CD4-positive, alpha-beta T cell treated with Interleukin-12 subunit alpha and Interleukin-12 subunit beta, for 1 hour (primary cell): Measurements from ENCODE around the gene CFAP46.
"Not testable (repeated sequence)": the region's sequence is repeated elsewhere in the genome, so short reads cannot be mapped to it uniquely, and the experiment has no call there.

ENCODE experiments used
- DNase-seq: peaks from one replicate; pipeline ENCODE4 v3.0.0-alpha.2; 2020

CFAP46 gene

GRCh38 chr10:132898391-132899053 lies 43.8 kb downstream of the CFAP46 start:
- no peak for DNase-seq

- DNase-seq = no peak
Observed at GRCh38 chr10:132897516-132898381, 44.6 kb downstream of the CFAP46 start.

DNA sequence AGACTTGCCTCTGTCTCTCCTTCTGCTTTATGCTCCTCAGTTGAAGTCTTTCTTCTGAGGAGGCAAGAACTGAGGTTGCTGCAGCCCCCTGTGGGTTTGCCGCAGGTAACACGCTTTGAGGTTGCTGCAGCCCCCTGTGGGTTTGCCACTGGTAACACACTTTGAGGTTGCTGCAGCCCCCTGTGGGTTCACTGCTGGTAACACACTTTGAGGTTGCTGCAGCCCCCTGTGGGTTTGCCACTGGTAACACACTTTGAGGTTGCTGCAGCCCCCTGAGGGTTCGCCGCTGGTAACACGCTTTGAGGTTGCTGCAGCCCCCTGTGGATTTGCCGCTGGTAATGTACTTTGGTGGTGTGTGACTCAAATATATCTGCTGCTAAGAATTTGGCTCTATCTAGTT lies 48.6 kb downstream of the CFAP46 start:
- not testable (repeated sequence) for DNase-seq

GRCh38 chr10:132893090-132893489 lies 49.3 kb downstream of the CFAP46 start:
- DNase-seq = no peak

DNA sequence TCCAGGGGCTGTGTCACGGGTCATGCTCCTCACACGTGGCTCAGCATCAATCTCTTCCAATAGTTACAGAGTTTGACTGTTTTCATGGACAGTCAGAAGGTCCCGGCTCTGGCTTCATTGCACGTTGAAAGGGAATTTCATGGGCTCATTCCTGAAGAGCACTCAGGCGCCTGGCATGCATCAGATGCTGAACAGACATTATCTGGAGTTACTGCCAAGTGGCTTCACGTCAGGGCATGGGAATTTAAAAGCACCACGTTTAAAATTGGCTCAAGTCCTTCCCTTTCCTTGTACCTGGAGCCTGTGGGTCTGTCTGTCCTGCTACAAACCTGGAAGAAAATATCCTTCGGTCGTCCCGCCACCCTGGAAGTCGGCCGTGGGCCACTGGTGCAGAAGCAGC lies 50.4 kb downstream of the CFAP46 start:
- DNase-seq = no peak

GRCh38 chr10:132891368-132891767 lies 51.0 kb downstream of the CFAP46 start:
- DNase-seq = no peak

DNA sequence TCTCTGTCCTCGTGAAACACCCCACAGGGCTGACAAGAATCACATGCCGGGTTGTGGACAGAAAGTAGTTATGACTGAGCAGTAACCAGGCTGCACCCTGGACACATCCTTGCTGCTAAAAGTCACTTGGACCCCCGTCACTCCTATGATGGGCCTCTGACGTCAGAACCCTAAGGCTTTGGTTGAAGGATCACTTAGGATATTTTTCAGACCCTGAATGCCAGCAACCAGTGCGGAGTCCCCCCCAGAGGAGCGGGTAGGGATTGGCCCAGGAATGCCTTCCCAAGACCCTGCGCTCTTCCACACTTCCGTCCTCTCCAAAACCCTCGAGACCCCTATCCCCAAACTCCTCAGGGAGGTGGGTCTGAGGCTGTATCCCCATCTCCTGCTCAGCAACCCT lies 52.1 kb downstream of the CFAP46 start:
- no peak for DNase-seq

GRCh38 chr10:132889556-132889955 lies 52.8 kb downstream of the CFAP46 start:
- no peak for DNase-seq

DNA sequence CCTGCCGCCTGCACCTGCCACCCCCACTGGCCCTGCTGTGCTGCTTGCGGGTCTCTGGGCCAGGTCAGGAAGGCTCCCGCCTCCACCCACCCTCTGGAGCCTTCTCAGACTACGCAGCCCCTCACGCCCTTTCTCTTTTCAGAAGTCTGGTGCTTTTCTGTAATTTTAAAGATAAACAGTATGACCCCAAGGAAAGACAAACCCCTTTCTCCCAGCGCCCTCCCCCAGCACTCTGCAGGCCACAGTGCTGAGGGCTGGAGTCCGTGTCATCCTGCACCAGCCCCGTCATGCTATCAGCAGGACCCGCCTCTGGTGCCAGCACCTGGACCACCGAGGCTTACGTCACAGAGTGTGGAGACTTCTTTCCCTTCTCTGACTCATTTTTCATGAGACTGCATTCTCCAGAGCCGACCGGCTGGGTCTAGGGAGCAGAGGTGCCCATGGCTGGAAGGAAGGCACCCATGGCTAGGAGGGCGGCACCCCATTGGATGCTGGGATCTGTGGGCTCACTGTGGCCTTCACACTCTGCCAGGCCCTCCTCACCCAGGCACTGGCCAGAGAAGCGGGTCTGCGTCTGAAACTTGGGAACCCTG lies 53.4 kb downstream of the CFAP46 start:
- no peak for DNase-seq

GRCh38 chr10:132888446-132888845 lies 53.9 kb downstream of the CFAP46 start:
- DNase-seq = not testable (repeated sequence)

DNA sequence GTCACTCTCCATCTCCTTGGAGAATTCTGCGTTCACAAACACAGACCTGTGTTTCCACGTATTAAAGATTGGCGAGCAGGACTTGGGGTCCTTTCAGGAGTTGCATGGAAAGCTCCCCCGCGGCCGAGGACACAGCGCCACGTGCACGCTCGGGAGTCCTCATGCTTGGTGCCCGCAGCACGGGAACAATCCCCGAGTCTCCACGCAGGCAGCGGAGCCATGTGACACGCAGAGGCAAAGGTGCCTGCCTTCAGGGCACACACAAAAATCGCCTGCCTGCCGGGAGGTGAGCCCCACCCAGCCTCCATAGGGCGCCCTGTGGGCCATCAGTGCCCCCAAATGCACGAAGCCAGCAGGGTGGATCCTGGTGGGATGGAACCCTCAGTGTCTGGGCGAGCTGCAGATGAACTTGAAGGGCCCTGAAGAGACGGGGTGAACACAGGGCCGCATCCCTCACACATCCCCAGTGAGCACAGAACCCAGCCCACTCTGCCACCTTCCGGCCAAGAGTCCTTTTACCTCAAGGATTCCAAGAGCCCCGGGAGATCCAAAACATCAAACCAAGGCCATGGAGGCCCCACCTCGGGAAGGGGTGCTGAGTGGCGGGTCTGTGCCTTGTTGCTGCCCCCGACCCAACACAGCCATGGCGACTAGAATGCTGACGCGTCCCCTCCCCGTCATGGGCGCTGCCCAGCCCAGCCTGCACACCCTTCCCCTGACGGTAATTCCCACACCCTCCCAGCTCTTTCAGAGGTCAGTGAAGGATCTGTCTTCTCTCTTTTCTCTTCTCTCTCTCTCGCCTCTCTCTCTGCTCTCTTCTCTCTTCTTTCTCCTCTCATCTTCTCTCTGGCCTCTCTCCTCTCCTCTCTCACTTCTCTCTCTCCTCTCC lies 55.9 kb downstream of the CFAP46 start:
- no peak for DNase-seq

DNA sequence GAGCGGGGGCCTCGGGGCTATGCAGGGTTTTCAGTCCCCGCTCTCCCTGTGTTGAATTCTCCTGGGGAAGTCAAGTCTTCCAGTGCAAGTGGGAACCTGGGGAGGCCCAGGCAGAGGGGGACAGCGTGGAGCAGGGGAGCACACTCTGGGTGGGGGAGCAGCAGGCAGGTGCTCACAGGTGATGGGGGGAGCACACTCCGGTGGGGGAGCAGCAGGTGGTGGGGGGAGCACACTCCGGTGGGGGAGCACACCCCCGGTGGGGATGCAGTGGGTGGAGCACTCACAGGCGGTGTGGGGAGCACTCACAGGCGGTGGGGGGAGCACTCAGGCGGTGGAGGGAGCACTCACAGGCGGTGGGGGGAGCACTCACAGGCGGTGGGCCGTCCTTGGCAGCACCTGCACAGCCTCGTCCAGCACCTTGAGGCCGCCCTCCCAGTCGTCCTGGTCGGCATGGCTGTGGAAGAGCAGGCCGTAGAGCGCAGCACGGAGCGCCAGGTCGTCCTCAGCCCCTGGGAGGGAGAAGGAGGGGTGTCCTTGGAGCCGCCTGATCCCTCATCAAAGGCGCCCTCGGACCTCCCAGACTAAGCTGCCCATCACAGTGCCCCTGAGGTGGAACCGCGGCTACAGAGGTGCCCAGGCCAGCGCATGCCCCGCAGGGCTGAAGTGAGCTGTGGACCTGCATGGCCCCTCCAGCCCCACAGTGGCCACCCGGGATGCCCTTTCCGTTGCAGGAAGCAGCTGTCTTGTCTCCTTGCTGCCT lies 56.7 kb downstream of the CFAP46 start:
- DNase-seq = no peak

DNA sequence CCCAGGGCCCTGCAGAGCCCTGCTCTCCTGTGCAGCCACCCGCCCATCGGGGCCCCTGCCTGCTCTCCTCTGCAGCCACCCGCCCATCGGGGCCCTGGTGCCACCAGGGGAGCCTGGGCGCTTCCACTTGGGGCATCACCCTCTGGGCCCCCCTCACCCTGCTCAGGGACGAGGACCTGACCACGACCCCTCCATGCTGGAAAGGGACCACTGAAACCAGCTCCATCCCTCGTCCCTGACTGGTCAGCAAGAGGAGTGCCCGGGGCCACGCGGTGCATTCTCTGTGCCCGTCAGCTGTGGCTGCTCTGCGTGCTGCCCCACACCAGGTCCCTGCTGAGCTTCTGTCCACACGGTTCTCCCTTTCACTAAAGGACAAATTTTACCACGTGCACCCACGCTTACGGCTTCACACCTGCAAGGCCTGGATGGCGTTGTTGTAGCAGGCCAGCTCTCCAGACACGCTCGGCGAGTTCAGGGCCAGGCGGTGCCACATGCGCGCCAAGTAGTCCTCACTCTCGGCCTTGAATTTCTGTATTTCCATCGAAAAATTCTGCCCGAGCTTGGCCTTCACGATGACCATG lies 57.6 kb downstream of the CFAP46 start:
- DNase-seq = no peak

GRCh38 chr10:132884041-132884440 lies 58.3 kb downstream of the CFAP46 start:
- DNase-seq = no peak

DNA sequence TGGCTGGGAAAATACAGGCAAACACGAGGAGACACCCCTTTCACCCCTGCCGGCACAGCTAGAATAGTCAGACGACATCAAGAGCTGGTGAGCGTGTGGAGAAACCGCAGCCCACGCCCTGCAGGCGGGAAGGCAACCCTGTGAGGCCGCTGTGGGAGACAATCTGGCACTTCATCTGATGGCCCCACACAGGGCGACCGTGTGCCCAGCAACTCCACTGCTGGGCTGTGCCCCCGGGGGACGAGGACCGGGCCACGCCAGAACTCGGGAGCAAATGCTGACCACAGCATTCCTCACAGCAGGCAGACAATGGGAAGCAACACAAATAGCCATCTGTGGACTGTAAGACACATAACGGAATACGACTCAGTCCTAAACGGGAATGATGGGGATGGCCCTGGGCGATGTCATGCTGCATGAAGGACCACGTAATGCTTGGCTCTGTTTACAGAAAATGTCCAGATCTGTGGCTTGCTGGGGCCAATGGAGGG lies 58.9 kb downstream of the CFAP46 start:
- no peak for DNase-seq

DNA sequence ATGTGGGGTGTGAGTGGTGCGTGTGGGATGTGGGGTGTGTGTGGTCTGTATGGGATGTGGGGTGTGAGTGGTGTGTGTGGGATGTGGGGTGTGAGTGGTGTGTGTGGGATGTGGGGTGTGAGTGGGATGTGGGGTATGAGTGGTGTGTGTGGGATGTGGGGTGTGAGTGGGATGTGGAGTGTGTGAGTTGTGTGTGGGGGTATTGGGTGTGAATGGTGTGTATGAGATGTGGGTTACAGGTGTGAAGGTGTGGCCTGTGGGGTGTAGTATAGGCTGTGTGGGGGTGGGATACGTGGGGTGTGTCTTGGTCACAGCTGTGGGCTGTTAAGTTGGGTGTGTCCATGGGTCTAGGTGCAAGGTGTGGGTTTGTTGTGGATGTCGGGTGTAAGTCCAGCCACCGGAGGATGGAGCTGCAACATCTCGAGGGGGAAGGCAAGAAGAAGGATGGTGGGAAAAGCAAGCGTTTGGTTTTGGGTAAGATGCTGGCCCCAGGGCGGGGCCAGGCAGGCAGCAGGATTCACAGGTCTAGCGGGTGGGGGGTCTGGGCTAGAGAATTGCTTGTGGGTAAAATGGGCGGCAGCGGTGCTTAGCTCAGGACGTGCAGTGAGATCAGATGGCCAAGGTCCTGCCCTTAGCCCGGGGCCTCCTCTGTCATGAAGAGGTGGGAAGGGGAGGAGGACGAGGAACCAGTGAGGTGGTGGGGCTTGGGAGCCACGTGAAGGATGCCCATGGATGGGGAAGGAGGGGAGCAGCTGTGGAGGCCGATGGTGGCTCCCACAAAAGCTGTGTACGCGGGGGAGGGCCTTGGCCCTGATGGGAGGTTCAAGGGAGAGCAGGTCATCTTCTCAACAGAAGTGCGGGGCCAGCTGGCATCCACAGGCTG lies 60.1 kb downstream of the CFAP46 start:
- DNase-seq = no peak

DNA sequence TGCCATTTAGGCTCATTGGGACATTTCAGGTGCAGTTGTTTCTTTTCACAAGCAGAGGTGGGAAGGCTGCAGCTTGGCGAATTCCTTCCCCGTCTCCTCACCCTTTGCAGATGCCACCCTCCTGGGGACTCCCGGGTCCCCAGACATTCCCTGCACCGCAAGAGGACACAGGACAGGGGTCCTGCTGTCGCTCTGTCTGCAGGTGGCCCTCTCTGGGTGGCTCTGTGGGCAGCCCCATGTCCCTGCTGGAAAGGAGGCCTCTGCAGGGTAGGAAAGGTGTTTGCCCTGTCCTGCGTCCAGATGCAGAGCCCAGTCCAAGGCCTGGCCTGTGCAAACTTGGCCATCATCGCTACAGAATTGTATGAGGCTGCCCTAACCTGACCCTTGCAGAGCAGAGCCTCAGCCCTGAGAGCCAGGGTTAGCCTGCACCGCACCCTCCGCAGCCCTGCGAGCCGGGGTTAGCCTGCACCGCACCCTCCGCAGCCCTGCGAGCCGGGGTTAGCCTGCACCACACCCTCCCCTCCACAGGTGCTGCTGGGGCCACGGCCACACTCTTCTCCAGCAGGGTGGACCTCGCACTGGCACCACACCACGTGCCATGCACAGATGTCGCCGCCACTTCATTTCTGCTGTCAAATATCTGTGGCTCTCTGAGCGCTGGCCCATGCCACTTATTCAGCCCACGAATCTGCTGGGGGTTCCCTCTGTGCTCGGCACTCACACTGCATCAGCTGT lies 61.0 kb downstream of the CFAP46 start:
- DNase-seq = no peak

DNA sequence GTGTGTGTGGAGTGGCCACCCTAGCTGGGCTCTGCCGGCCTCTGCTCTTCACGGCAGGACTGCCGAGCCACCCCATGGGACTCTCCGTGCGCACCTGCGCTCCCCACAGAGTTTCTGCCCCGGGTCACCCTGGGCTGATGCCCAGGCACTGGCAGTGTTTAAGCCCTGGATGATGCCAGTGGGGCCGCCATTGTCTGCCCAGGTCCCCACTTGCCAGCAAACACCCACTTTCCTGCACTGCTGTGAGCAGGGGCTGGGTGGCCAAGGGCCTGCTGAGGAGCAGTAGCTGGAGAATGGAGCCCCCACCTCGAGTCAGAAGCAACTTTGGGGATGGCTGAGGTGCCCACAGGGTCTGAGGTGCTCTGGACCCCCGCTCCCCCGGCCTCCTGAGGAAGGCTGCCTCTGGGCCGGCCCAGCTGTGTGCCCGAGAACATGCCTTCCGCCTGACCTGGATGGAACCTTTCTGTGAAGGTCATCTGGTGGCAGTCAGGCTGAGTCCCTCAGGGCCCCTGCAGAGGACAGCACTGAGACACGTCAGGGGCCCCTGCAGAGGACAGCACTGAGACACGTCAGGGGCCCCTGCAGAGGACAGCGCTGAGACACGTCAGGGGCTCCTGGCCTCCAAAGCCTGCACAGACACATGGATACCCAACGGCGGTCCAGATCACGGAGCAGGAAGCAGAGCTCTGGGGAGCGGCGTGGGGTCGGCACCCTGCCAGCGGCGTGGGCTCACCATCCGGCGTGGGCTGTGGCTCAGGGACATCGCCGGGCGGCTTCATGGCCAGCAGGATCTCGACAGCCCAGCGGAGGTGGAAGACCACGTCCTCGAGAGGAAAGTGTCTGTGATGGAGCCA lies 62.0 kb downstream of the CFAP46 start:
- no peak for DNase-seq
